Gastroesophageal sphincter (tissue), 3 donors: ENCODE measurements around the gene POLR2M.

Source experiments
- CTCF ChIP-seq, 4 experiments: fragments of 200-600 bp in 2 of 4; fragments of 450-650 bp in 2 of 4; sonication (generic) in 1 of 4; IDR thresholded peaks; one replicate each; pipeline ENCODE4 v1.5.1; 2017 to 2019; ENCODE audit warnings: antibody characterized with exemption in 4 of 4, mild to moderate bottlenecking in 2 of 4, moderate library complexity in 2 of 4
- POLR2A ChIP-seq, 2 donors: fragments of 450-650 bp; IDR thresholded peaks; one replicate each; pipeline ENCODE4 v1.6.1; 2017; ENCODE audit warnings: antibody characterized with exemption in 2 of 2, mild to moderate bottlenecking in 2 of 2, moderate library complexity in 1 of 2
- POLR2AphosphoS5 ChIP-seq: sonication (generic); formaldehyde crosslinking; IDR thresholded peaks from one replicate; pipeline ENCODE4 v1.6.1; 2017; ENCODE audit warnings: antibody characterized with exemption

- TF ChIP-seq POLR2A (IDR thresholded peaks at IDR 0.05) (no peak), CTCF (IDR thresholded peaks at IDR 0.05) (no peak), POLR2AphosphoS5 (no peak)
These were observed 1.5 kb downstream of the POLR2M start for GRCh38 chr15:57708047-57708446.
